SHP77 treated with DMSO at 0.1 percent for 48 hours (cell line): Measurements from ENCODE around the gene POLD3.

Source experiments
- DNase-seq: peaks from one replicate; lab custom pipeline; 2025; lab: John Stamatoyannopoulos, UW

POLD3 gene

DNA sequence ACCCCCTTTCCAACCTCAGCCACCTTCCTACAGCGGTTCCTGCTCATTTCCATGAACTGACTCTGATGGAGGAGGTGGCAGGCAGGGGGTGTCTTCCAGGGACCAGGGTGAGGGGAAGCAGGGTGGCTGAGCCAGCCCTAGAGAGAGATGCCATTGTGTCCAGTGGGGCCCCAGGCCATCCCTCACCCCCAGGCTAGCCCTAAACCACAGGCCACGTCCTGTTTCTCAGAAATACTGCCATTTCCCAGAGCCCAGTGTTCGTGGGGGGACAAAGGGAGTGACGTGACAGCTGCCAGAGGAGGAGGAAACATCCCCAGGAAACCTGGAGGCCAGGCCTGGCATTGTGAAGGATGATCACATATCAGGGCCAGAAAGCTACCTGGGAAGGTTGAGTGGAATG, 99.4 kb downstream of the POLD3 start:
- no peak for DNase-seq
